Stimulated activated CD4-positive, alpha-beta T cell treated with anti-CD3 and anti-CD28 coated beads, Interleukin-15, amount 100 ng/mL, for 24 hours (primary cell): ENCODE measurements around the gene GZMH.
"Not testable (repeated sequence)": the region's sequence is repeated elsewhere in the genome, so short reads cannot be mapped to it uniquely, and the experiment has no call there.

ENCODE experiments used
- DNase-seq: peaks from one replicate; pipeline ENCODE4 v3.0.0-alpha.2; 2020

GZMH gene, protein sequence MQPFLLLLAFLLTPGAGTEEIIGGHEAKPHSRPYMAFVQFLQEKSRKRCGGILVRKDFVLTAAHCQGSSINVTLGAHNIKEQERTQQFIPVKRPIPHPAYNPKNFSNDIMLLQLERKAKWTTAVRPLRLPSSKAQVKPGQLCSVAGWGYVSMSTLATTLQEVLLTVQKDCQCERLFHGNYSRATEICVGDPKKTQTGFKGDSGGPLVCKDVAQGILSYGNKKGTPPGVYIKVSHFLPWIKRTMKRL

DNA sequence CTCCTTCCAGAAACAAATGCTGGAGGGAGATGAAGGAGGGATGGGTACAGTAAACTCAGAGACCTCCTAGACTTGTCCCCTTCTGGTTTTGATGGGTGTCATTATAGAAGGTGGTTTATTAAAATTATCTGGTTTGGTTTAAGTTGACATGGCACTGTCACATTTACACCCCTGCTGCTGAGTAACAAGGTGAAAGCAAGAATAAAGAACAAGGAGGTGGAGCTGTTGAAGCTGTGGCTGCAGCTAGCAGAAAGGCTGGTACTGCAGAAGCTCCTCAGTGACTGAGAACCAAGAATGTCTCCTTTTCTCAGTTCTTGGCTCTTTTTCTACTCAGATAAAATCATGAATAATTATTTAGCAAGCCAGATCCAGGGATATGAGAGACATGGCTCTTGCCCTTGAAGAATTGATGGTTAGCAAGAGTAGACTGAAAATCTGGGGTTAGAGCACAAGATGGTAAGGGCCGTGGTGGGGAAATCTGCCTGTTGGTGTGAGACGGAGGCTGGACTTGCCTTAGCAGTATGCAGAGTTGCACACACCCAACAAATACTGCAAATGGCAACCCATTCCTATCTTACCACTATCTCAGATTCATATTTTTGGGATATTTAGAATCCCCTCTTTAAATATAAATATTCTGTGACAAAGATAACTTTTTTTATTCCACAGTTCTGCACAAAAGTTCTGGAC lies at the start of gene GZMH:
TSS of gene GZMH (minus strand) at position 31 of the 690 bp plus-strand sequence. CDS start 72 bp downstream, outside the sequence.
- peak; percentile 37 for DNase-seq

DNA sequence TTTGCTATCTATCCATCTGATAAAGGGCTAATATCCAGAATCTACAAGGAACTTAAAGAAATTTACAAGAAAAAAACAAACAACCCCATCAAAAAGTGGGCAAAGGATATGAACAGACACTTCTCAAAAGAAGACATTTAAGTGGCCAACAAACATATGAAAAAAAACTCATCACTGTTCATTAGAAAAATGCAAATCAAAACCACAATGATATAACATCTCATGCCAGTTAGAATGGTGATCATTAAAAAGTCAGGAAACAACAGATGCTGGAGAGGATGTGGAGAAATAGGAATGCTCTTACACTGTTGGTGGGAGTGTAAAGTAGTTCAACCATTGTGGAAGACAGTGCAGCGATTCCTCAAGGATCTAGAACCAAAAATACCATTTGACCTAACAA lies 38.9 kb upstream of the GZMH start:
- not testable (repeated sequence) for DNase-seq

DNA sequence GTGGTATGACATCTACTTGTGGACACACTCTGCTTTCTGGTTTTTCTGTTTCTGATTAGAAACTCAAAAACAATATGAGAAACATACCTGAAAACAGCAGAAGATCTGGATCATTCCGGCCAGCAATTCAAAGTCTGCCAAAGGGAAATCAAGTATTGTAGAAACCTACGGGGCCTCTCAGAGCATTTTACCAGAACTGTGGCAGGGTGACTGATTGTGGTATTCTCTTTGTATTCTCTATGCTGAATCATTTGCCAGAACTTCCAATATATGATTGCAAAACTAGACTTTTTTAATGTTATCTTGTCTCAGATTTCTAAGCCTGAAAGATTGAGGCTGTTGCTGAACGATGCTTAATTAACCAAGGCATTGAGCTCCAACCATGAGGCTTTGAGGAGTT lies 30.4 kb upstream of the GZMH start:
- no peak for DNase-seq

DNA sequence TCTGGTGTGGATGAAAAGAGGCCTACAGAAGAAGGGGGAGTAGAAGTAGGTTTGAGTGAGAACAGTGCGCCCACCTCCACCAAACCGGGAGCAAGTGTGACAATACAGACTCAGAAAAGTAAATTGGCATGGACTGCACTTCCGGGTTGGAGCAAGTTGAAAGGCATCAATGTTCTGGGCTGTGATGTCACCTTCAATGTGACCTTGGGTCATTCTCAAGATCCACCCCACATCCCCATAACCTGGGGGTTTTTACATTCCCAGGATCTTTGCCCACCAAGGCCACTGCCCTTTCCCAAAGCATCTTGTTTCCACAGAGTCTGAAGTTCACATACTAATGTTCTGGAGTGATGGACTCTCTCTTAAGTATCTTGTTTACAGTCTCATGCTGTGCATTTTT lies 29.8 kb upstream of the GZMH start:
- no peak for DNase-seq

DNA sequence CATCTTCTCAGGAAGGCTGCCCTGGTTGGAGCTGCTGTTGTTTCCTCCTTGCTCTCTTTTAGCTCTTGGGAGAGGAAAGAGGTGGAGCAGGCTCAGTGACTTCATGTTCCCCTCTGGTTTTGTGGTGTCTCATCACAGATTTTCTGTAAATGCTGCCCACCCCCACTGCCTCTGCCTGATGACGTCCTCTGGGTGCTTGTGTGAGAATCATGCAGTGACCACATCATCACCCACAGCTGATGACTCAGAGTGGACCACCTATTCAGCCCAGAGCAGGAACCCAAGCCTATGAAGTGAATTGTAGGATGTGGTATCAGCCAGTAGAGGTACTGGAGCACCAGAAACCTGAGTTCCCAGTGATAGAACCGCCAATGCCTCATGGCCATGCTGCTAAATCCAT lies 24.7 kb upstream of the GZMH start, which contains the start of gene GZMB:
TSS of gene GZMB (minus strand) at position 33 of the 400 bp plus-strand sequence. CDS start at position 3, 30 bp downstream.
- peak; percentile 83 for DNase-seq

DNA sequence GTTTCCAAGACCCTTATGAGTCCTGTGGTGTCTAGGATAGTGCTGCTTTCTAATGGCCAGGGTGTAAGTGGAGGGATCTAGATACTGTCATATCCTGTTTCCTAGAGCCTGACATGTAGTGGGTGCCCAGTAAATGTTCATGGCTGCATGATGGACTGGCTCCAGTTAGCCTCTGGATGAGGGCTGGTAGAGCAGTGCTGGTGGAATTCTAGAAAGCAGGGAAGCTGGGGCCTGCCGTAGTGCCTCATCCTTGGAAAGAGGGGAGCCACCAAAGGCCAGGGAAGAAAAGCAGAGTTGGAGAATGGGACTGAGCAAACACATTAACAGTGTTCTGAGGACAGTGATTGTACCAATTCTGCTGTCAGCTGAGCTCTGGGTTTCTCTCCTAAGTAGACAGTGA lies 23.9 kb upstream of the GZMH start:
- DNase-seq, result no peak

DNA sequence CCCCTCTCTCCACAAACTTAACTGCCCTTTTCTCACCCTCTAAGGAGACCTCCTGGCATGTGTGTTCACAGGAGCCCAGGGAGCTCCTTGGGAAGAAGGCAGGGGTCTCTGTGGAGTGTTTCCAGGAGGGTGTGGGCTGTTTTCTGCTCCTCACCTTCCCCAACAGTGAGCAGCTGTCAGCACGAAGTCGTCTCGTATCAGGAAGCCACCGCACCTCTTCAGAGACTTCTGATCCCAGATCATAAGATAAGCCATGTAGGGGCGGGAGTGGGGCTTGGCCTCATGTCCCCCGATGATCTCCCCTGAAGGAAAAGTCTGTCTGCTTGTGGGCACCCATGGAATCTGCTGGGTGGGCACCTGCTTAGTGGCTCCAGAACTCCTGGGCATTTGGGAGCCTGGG lies 23.3 kb upstream of the GZMH start:
- DNase-seq, result no peak

DNA sequence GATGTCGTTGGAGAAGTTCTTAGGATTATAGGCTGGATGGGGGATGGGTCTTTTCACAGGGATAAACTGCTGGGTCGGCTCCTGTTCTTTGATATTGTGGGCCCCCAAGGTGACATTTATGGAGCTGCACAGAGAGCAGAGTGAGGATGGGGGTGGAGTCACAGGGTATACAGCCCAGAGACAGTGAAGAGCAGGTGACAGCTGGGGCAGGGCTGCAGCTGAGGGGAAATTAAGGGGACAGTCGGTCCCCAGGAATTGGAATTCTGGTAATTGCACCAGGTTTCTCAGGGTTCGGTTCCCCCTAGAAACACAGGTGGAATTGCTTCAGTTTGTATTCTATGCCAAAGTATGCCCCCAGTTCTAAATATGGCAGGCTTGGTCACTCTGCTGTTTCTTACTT lies 22.9 kb upstream of the GZMH start:
- DNase-seq, result no peak

DNA sequence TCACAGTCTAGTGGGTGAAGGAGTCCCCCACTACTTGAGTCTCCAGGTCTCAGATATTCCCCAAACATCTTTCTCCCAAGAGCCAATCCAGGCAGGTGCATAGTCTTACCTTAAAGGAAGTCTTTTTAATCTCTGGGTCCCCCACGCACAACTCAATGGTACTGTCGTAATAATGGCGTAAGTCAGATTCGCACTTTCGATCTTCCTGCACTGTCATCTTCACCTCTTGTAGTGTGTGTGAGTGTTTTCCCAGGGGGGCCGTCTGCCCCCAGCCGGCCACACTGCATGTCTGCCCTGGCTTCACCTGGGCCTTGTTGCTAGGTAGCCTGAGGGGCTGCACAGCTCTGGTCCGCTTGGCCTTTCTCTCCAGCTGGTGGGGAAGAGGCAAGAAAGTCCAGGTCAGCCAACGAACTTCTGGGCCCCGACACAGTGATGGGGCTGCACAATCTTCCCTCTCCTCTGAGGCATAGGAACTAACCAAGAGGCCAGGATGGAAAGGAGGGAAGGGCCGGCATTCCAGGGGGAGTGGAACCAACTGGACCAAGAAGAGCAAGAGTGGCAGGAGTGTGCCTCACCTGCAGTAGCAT lies 22.4 kb upstream of the GZMH start:
- no peak for DNase-seq

DNA sequence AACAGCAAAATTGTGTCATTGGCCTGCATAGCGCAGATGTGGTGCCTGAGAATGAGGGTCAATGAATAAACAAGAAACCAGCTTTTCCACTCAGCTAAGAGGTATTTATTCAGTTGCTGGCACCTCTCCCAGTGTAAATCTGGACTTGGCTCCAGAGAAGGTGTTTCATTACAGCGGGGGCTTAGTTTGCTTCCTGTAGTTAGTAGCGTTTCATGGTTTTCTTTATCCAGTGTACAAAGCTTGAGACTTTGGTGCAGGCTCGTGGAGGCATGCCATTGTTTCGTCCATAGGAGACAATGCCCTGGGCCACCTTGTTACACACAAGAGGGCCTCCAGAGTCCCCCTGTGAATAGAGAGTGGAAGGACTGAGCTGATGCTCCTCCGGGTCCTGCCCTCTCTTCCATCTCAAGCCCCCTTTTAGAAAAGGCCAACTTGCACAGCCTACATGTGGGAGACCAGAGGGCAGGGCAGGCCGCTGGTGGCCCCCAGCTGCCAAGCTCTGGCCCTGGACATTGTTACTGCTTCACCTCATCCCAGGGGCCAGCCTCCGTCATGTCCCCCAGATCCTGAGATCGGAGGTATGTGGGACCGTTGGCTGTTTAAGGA lies 21.5 kb upstream of the GZMH start:
- DNase-seq, result no peak

DNA sequence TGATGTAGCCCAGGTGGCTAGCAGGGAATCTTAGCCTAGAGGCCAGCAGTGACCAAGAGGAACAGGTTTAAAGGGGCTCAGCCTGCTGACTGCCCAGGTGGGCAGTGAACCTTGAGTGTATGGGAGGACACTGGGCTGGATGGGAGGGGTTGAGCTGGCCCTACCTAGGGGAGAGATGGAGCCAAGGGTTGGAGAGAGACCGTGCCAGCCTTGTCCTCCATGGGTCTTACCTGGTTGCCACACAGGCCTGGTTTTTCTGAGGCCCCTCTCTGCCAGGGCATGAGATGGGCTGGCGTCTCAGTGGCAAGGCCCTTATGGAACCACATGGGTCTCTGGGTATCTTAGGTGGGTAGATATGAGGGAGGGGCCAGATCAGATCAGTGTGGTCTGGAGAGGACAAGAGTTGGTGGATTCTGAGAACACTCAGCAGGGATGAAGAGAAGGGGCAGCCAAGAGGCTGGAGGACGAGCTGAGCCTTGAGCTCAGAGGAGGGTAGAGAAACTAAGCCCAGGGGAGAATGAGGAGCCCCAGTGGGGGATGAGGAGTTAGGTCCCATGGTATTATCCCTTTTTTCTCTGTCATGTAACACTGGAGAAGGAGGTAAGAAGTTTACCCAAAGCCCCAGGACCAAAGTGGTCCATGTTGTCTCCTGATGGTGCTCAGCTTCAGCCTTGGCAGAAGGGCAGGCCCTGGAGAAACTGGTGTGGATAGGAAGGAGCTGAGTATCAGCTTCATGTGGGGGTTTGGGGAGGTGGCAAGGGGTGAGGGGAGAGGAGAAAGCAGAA lies 20.8 kb upstream of the GZMH start:
- DNase-seq, result peak; percentile 34

DNA sequence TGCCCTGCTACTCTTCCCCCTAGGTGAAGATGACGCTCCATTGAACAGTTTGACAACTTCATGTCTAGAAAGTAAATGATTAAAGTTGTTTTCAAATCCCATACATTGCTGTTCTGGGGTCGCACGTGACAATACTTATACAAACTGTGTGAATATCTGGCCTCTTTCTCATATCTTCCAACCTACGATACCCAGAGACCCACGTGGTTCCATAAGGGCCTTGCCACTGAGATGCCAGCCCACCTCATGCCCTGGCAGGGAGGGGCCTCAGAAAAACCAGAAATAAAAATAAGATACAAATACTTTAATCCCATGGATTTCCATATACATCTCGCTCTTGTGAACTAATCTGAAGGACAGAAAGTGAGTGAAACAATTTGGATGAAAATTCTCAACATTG lies 20.0 kb upstream of the GZMH start:
- no peak for DNase-seq

DNA sequence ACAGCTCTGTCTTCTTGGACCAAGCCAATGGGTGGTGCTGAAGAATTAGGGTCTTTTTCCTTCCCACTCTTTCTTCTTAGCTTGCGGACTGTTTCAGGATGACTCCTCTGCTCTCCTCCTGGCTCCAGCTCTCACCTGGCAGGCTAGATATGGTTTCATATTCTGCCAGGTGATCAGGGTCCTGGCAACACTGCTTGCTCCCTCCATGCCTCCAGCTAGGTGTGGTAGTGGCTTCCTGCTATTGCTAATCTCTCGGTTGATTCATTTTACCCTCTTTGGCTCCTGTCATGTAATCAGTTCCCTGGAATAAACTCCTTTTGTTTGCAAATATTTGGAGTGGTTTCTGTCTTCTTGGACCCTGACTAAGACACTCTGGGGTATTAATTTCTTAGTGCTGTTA lies 4.3 kb upstream of the GZMH start:
- DNase-seq, result no peak

DNA sequence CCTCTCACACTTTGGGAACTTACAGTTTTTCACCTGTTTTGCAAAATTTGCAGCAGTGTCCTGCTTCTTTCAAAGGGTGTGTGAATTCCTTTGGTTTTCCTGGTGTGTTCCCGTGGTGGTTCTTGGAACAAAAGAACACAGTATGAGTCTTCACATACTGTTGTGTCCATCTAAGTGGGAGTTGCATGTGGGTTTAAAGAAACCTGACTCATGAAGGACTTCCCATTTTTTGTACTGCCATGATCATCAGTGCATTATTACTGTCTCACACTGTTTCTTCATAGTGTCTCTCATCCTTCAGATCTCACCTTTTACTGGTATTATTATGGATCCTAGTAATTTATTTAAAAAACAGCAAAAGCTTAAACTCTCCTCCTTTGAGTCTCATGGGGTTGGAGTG lies 3.8 kb upstream of the GZMH start:
- DNase-seq, result no peak

DNA sequence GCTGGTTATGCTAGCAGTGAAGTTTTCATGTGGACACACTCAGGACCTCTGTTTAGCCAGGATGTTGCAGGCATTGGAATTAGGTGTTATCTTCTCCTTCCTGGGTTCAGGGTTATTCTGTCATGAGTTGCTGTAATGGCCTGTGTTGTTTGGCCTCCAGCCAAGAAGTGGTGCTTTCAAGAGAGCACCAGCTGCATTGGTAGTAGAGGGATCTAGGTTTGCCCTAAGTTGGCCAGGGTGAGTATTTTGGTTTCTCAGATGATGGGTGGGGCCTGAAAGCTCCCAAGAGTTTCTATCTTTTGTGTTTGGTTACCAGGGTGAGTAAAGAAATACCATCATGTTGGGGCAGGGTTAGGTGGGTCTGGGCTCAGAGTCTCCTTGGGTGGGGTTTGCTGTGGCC lies 2.7 kb upstream of the GZMH start:
- no peak for DNase-seq

DNA sequence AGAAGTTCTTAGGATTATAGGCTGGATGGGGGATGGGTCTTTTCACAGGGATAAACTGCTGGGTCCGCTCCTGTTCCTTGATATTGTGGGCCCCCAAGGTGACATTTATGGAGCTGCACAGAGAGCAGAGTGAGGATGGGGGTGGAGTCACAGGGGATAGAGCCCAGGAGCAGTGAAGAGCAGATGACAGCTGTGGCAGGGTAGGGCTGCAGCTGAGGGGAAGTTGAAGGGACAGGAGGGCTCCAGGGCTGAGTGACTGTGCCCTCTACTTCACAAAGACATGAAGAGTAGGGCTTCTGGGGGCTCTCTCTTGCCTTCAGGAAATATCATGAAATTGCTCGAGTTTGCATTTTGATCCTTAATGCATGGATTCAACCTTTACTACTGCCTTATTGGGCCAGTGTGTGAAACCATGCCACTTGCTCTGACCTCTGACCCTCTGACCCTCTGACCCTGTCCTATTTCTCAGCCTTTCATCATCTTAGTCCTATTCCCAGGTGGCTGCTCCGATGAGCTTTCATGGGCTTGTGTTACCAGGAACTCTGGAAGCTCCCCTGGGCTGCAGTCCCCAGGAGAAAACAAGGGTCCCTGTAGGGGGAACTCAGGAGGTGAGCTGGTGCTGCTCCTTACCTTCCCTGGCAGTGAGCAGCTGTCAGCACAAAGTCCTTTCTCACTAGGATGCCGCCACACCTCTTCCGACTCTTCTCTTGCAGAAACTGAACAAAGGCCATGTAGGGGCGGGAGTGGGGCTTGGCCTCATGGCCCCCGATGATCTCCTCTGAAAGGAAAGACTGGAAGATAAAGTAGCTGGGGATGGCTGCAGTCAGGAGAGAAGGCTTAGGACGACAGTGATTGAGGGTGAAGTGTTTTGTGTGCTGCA lies 1.6 kb downstream of the GZMH start:
- no peak for DNase-seq

DNA sequence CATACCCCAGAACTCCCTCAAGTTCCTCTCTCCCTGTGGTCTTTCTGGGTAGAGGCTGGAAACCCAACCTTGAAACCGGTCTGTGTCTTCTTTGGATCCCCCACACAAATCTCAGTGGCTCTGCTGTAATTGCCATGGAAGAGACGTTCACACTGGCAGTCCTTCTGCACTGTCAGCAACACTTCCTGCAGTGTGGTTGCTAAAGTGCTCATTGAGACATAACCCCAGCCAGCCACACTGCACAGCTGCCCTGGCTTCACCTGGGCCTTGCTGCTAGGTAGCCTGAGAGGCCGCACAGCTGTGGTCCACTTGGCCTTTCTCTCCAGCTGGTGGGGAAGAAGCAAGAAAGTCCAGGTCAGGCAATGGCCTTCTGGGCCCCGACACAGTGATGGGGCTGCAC lies 2.4 kb downstream of the GZMH start:
- no peak for DNase-seq

DNA sequence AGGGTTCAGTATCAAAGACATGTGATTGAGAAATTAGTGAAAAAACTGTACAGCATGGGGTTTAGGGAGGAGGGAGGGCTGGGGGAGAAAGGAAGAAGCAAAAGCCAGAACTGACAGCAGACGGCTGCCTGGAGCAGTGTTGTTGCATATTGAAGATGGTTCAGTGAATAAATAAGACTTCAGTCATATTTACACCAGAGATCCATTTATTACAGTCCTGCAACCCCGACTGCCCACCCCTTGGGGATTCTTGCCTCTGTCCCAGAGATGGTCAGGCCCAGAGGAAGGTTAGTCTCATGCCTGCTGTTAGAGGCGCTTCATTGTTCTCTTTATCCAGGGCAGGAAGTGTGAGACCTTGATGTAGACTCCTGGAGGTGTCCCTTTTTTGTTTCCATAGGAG lies 3.2 kb downstream of the GZMH start:
- DNase-seq, result no peak

DNA sequence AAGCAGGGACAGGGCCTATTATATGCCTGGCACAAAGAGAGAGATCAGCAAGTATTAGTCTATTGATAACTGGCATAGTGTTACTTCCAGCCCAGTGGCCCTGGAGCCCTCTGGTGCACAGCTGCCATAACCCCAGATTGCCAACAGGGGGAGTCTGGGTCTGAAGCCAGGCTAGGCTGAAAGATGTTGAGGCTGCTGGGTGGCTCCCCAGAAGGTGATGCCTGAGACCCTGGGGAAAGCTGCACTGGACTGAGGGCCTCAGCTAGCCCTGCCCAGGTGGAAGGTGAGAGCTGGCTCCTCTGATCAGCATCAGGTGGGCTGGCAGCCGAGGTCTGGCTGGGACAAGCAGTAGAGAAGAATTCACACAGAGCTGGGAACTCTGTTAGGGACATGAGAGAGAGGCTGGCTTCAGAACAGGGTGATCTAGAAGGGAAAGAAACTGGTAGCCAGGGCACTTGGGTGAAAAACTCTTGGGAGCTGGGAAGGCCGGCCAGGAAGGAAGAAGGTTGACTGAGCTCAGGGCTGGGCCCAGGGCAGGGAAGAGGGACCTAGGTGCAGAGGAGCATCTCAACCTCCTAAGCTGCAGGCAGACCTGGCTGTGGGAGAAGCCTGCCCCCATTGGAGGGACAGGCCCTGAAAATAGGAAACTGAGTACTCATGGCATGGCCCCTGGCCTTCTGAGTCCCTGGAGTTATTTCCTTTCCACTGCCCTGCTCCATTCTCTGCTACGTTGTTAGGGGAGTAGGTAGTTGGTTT lies 3.9 kb downstream of the GZMH start:
- DNase-seq, result peak; percentile 82

DNA sequence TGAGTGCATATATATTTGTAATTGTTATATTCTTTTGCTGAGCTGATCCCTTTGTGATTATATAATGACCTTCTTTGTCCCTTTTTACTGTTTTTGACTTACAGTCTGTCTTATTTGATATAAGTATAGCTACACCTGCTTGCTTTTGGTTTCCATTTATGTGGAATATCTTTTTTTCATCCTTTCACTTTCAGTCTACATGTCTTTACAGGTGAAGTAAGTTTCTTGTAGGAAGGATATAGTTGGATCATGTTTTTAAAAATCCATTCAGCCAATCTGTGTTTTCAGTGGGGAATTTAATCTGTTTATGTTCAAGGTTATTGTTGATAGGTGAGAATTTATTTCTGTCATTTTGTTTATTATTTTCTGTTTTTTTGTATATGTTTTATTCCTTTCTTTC lies 12.1 kb downstream of the GZMH start:
- DNase-seq, result no peak

DNA sequence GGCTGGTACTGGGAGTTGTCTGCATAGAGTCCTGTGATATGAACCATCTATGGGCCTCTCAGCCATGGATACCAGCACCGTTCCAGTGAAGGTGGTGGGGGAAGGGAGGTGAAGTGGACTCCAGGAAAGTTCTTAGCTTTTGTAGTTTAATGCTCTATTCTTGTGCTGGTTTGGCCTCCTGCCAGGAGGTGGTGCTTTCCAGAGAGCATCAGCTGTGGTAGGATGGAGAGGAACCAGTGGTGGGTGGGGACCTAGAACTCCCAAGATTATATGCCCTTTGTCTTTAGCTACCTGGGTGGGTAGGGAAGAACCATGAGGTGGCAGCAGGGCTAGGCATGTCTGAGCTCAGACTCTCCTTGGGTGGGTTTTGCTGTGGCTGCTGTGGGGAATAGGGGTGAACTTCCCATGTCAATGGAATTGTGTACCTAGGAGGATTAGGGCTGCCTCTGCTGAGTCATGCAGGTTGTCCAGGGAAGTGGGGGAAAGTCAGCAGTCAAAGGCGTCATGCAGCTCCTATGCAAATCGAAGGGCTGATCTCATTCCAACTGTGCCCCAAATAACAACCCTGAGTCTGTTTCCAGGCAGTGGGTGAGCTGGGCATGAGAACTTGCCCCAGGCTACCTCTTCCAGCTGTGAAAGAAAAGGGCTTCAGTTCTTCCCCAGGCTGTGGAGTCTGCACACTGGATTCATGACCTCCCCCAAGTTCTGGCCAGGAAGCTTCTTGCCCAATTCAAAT lies 14.2 kb downstream of the GZMH start:
- no peak for DNase-seq
